Measurements from ENCODE around the gene EHD1.

- no peak for TF ChIP-seq CTCF (conservative IDR thresholded peaks at IDR 0.05; ENCODE audit: low read length)
- no peak for TF ChIP-seq EZH2phosphoT487 (IDR thresholded peaks at IDR 0.05; ENCODE audit: borderline replicate concordance)
Observed at GRCh38 chr11:64852804-64853509, 25.5 kb downstream of the EHD1 start.
